HFF-Myc (cell line): ENCODE results near the gene COQ10B.
"Not testable (repeated sequence)": the region's sequence is repeated elsewhere in the genome, so short reads cannot be mapped to it uniquely, and the experiment has no call there.

Experiments
- DNase-seq: peaks from one replicate; pipeline ENCODE4 v3.0.0-alpha.2; 2011; ENCODE audit warnings: low read depth; ENCODE audit errors: extremely low read depth
- H3K4me3 ChIP-seq: replicated peaks from 2 replicates; pipeline ENCODE4 v1.5.1; 2011; ENCODE audit warnings: low read depth, mild to moderate bottlenecking, control low read depth, low read length
- TF ChIP-seq, protein P1 (sequence below): IDR thresholded peaks from 2 replicates; pipeline ENCODE4 v1.5.1; 2012; ENCODE audit warnings: mild to moderate bottlenecking, low read depth, low read length, control low read depth; ENCODE audit errors: missing control alignments

The COQ10B gene

DNA sequence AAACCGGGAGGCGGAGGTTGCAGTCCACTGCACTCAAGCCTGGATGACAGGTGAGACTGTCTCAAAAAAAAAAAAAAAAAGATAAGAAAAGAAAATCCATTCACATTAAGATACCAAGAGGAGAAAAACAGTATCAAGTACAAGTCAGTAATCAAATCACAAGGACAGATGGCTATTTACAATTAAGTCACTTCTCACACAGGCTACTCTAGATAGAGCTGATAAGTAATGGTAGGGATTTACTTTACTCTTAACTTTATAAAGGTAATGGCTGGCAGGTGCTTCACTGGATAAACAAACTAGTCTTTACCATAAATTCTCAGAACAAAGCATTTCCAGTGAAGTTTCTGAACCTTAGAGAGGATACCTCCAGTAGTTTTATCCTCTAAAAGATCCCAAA, 30.0 kb upstream of the COQ10B start:
- TF ChIP-seq, protein P1, sequence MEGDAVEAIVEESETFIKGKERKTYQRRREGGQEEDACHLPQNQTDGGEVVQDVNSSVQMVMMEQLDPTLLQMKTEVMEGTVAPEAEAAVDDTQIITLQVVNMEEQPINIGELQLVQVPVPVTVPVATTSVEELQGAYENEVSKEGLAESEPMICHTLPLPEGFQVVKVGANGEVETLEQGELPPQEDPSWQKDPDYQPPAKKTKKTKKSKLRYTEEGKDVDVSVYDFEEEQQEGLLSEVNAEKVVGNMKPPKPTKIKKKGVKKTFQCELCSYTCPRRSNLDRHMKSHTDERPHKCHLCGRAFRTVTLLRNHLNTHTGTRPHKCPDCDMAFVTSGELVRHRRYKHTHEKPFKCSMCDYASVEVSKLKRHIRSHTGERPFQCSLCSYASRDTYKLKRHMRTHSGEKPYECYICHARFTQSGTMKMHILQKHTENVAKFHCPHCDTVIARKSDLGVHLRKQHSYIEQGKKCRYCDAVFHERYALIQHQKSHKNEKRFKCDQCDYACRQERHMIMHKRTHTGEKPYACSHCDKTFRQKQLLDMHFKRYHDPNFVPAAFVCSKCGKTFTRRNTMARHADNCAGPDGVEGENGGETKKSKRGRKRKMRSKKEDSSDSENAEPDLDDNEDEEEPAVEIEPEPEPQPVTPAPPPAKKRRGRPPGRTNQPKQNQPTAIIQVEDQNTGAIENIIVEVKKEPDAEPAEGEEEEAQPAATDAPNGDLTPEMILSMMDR: no peak
- no peak overlapping the region for H3K4me3 ChIP-seq
- no peak for DNase-seq

DNA sequence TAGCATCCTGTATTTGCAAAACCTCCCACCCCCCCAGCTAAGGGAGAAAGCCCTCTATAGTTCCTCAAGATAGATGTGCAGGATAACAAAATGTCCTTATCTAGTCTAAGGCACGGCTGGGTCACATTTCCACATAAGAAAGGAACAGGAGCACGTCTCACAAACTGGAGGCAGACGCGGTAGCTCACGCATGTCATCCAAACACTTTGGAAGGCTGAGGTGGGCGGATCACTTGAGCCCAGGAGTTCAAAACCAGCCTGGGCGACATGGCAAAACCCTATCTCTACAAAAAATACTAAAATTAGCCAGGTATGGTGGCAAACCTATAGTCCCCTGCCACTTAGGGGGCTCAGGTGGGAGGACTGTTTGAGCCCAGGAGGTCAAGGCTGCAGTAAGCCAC, 27.8 kb upstream of the COQ10B start:
- no peak overlapping the region for H3K4me3 ChIP-seq
- no peak for DNase-seq
- TF ChIP-seq, protein P1: no peak

DNA sequence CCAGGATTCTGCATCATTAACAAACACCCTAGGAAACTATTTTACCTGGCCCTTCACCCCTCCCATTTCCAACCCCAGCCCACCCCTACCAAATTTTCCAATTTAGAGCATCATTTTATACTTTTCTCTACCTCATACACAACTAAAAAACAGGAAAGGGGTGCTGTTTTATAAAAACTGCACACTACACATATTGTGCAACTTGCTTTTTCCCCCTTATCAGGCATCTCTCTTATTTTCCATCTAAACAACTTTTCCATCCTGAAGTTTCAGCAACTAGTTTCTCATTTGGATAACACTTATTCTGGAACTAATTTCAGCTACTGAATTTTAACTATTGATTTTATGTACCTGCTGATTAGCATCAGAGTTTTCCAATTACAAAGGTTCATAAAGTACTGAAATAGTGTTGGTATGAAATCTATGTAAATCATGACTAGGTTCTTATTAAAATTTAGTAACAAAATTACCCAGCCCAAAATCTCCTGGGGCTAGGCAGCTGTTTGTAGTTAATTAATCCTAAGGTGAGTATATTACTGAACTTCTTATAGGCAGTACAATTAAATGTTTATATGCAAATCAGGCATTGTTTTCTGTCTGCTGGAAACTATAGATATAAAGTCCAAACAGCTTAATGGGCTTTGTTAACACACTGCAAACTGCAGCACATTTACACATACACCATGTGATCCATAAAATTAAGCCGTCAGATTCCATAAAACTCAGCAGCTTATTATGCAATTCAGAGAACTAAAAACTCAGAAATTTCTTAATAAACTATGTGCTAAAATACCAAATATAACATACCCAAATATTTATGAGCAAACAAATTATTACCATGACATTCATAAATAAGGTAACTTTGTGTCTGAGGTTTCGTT, 26.4 kb upstream of the COQ10B start:
- H3K4me3 ChIP-seq: no peak overlapping the region
- TF ChIP-seq, protein P1: no peak

DNA sequence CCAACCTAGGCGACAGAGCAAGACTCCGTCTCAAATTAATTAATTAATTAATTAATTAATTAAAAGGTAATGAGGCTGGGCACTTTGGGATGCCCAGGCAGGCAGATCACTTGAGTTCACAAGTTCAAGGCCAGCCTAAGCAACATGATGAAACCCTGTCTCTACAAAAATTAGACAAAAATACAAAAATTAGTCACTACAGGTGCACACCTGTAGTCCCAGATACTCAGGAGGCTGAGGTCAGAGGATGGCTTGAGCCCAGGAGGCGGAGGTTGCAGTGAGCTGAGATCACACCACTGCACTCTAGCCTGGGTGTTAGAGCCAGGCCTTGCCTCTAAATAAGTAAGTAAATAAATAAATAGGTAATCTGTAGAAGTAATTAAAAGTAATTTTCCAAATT, 25.4 kb upstream of the COQ10B start:
- no peak overlapping the region for H3K4me3 ChIP-seq
- DNase-seq: no peak
- TF ChIP-seq, protein P1: no peak

More for the DNA sequence above, 26.4 kb upstream of the COQ10B start:
- no peak for DNase-seq

DNA sequence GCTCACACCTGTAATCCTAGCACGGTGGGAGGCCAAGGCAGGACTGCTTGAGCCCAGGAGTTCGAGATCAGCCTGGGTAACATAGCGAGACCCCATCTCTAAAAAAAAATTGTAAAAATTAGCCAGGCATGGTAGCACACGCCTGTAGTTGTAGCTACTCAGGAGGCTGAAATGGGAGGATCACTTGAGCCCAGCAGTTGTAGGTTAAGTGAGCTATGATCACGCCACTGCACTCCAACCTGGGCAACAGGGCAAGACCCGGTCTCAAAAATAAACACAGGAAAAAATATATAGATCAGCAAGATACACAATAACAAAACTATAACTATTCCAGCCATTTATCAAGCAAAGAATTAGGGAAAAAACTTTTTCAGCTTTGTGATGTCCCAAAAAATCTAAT, 21.5 kb upstream of the COQ10B start:
- peak overlapping the region; percentile 99; the same call in 1 of the 2 replicates for H3K4me3 ChIP-seq

DNA sequence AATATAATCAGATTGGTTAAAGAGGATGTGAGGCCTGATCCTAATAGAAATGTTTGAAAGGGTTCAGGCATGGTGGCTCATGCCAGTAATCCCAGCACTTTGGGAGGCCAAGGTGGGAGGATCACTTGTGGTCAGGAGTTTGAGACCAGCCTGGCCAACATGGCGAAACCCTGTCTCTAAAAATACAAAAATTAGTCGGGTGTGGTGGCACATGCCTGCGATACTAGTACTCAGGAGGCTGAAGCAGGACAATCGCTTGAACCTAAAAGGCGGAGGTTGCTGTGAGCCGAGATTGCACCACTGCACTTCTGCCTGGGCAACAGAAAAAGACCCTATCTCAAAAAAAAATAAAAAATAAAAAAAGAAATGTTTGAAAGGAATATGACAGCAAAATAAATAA, 20.8 kb upstream of the COQ10B start:
- not testable (repeated sequence) for DNase-seq
- H3K4me3 ChIP-seq: peak overlapping the region; percentile 99

More for the DNA sequence above, 21.5 kb upstream of the COQ10B start:
- TF ChIP-seq, protein P1: no peak
- DNase-seq: no peak

DNA sequence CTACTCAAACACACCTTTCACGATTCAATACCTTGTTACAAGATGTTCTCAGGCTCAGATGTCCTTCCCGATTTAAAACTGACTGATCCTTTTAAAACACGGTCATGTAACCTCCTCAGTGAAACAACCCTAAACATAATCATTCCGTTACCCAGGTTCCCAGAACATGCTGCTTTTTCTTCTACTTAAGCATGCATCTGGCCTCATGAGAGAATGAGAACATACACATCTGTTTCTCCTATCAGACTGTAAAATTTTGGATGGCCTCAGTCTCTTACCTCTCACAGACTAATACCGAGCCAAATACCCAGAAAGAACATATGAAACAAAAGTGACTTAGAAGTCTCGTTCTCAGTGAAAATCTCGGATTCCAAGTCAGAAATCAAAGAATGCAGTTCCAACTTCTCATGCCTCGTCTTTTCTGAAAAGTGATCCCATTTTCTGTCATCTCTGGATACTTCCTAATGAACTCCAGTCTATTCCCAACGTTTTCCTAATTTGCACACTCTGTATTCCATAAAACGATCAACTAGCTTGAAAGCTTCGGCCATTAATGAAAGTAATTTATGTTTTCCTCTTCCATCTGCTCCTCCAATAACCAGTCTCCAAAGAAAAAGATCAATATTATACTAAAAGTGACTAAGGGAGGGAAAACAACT, 19.4 kb upstream of the COQ10B start:
- TF ChIP-seq, protein P1: no peak
- DNase-seq: no peak
- peak overlapping the region; percentile 99 for H3K4me3 ChIP-seq
